Left cardiac atrium (tissue), 2 donors: ENCODE measurements around the gene LILRB1. TPM values are rescaled to one million over a fixed set of nuclear protein-coding genes. Genes with fewer than 3 reads are reported as not detected.

Experiments used
- microRNA-seq, 2 donors: library from miRNA; unstranded; fragments of <30 nt; microRNA quantifications; one replicate each; pipeline ENCODE4 v1.2.0, GENCODE V29; 2020
- total RNA-seq, 2 donors: library from RNA; stranded (reverse); fragmentation: NEBNext Ultra II Directional; extraction: Animal tissue kit (Norgen Biotek cat#: 25700); gene quantifications; one replicate each; pipeline ENCODE4 v1.2.1, GENCODE V29; 2021
- donor health status: DM: no; HTN: yes; CAD: no; lungs with severe emphysema.
- donor health status: DM: yes; HTN: yes; CAD: no.

Gene LILRB1
- total RNA-seq, 2 donors from 2014 or later: 3.1 to 4.2 TPM

Small RNAs within 50 kb of the gene (microRNA-seq; reads per million reads assigned to microRNA genes)
- 0 reads per million in 2 donors for gene MIR8061

Other genes starting within 250 kb of the LILRB1 start
- 1 to 10 TPM; 1.9 to 3.0 TPM for gene TTYH1, start 215.0 kb upstream of the LILRB1 start, total RNA-seq
- 10 to 100 TPM; 66.6 to 76.5 TPM for gene LENG8, start 181.3 kb upstream of the LILRB1 start, total RNA-seq
- gene LENG9, start 166.7 kb upstream of the LILRB1 start, total RNA-seq: 1 to 10 TPM; 3.3 to 5.4 TPM
- gene CDC42EP5, start 157.2 kb upstream of the LILRB1 start, total RNA-seq: 10 to 100 TPM; 13.0 to 25.0 TPM
- 1 to 10 TPM in 1 of 2 donors, not detected in 1; 1.1 TPM for gene LAIR2, start 127.7 kb upstream of the LILRB1 start, total RNA-seq
- 1 to 10 TPM; 2.1 to 5.8 TPM for gene LILRA2, start 56.7 kb upstream of the LILRB1 start, total RNA-seq
- under 1 TPM; 0.86 to 0.97 TPM for gene LILRA1, start 36.9 kb upstream of the LILRB1 start, total RNA-seq
- gene LILRB4, start 32.5 kb downstream of the LILRB1 start, total RNA-seq: 10 to 100 TPM in 1 of 2 donors, 1 to 10 TPM in 1; 5.7 to 11.8 TPM
- not detected for gene KIR3DL3, start 94.0 kb downstream of the LILRB1 start, total RNA-seq
- gene KIR2DL3, start 108.0 kb downstream of the LILRB1 start, total RNA-seq: not detected
- gene KIR2DL1, start 139.3 kb downstream of the LILRB1 start, total RNA-seq: not detected
- not detected for gene KIR2DL4, start 173.1 kb downstream of the LILRB1 start, total RNA-seq
- not detected for gene KIR3DL1, start 186.0 kb downstream of the LILRB1 start, total RNA-seq
- gene KIR2DS4, start 202.2 kb downstream of the LILRB1 start, total RNA-seq: not detected
- gene KIR3DL2, start 220.0 kb downstream of the LILRB1 start, total RNA-seq: not detected
- under 1 TPM; 0.65 to 0.77 TPM for gene FCAR, start 243.8 kb downstream of the LILRB1 start, total RNA-seq